ENCODE measurements around the gene XYLT1.
"Not testable (repeated sequence)": the region's sequence is repeated elsewhere in the genome, so short reads cannot be mapped to it uniquely, and the experiment has no call there.

The XYLT1 gene

GRCh38 chr16:17354141-17354601 is 116.6 kb downstream of the XYLT1 start:
- DNase-seq, result peak; percentile 91

GRCh38 chr16:17353561-17353960 is 117.2 kb downstream of the XYLT1 start:
- no peak for DNase-seq

GRCh38 chr16:17351441-17352035 is 119.2 kb downstream of the XYLT1 start:
- no peak for DNase-seq

DNA sequence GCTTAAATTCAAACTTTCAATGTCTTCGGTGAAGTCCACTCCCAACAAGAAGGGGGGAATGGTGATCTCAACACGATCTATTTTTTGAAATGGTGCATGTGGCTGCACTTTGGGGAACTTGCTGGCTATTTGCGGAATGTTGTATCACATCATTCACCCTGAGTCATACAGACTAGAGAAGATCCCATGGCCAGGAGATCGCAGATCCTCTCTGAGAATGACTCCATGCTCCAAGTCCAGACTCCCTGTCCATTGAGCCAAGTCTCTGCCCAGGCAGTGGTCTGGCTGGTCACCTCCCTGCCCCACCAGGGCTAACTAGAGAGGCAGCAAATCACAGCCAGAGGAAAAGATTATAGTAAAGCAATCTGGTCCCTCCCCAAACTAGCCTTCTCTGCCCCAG is 120.6 kb downstream of the XYLT1 start:
- DNase-seq, result no peak

DNA sequence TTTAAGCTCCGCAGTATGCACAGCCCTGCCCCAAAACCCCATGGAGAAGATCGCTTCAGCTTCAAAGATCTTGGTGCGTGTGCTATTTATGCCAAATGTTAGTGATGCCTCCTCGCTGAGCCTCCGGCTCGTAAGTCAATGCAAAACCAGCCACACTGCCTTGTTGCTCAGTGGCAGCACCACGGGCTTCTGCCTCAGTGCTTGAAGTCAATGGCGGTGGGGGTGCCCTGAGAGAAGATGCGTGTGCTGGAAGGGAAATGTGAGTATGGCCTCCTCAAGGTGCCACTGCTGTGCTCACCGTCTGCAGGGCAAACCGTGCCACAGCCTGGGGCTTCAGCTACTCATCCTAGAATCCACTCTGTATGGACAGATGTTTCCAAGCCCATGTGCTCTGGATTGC is 121.9 kb downstream of the XYLT1 start:
- DNase-seq, result no peak

- DNase-seq, result no peak
Observed at GRCh38 chr16:17348042-17348783, 122.5 kb downstream of the XYLT1 start.

DNA sequence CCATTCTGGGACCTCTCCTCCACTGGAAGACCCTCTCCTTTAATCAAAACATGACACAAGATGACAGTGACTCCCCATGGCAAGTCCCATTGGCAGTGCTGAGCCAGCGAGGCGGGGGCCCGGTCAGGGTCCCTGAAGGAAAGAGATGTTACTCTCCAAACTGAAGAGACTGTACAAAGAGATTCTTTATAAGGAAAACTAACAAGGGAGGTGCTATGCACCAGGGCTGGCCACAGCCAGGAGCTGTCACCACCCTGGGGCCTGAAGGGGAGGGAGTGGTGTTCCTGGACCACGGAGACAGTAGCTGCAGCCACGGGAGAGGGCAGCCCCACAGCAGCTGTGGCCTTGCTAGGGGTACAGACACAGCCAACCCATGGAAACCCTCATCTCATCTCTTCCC is 123.1 kb downstream of the XYLT1 start:
- no peak for DNase-seq

- DNase-seq, result no peak
Observed at GRCh38 chr16:17346621-17347569, 123.9 kb downstream of the XYLT1 start.

GRCh38 chr16:17345043-17345442 is 125.7 kb downstream of the XYLT1 start:
- no peak for DNase-seq

DNA sequence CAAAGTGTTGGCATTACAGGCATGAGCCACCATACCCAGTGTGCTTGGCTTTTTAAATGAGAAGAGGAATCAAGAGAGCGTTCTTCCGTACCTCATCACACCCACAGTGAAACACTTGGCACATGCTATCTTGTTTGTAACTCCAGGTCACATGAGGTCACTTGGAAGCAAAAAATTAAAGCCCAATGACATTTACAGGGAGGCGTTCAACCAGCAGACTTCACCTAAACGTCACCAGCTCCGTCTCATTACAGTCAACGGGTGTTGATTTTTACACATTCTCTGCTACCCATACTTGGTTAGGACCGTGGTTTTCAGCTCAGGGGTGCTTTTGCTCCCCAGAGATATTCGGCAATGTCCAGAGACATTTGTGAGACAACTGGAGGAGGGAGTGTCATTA is 127.0 kb downstream of the XYLT1 start:
- no peak for DNase-seq

DNA sequence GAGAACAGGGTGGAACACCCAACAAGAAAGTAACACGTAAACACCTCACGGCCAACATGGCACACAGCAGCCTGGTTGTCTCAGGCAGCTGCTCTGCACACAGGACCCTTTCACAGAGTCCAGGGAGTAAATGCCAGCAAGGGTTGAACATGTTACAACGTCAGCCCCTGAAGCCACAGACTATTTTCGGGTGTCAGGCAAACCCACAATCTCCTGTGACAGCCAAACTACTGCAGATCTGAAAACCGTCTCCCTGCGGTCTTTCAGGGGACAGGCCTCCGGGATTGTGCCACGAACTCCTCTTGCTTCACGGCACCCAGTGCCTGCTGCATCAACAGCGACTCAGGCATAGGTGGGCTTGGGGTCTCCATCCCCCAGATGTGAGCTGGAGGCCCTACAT is 127.7 kb downstream of the XYLT1 start:
- DNase-seq, result no peak

DNA sequence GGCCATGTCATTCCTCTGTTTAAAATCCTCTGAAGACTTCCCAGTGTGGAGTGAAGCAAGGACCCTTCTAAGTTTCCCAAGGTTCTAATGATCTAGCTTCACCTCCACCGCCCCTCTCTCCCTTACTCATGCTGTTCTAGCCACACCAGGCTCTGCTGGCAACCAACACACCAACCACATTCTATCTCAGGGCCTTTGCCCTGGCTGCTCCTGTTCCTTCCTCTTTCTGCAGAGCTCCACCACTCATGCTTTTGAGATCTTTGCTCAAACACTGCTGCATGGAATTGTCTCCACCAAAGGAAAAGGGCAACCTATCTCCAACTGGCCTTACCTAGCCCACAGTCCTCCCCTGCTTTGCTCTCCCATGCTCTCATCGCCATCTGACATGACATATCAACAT is 128.7 kb downstream of the XYLT1 start:
- no peak for DNase-seq

DNA sequence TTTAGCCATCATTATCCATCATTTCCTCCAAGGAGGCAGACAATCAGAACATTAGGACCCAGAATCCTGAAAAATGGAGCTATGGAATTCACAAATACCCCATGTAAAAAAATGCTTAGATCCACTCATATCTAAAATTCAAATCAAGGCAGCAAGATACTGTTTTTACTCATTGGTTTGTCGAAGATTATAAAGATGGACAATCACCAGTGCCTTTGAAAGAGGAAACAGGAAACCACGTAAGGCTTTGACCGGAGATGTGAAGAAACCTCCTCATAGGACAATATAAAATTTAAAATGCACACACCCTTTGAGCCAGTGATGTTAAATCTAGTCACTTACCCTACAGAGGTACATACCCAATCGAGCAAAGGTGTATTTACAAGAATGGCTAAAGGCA is 130.0 kb downstream of the XYLT1 start:
- DNase-seq, result no peak

DNA sequence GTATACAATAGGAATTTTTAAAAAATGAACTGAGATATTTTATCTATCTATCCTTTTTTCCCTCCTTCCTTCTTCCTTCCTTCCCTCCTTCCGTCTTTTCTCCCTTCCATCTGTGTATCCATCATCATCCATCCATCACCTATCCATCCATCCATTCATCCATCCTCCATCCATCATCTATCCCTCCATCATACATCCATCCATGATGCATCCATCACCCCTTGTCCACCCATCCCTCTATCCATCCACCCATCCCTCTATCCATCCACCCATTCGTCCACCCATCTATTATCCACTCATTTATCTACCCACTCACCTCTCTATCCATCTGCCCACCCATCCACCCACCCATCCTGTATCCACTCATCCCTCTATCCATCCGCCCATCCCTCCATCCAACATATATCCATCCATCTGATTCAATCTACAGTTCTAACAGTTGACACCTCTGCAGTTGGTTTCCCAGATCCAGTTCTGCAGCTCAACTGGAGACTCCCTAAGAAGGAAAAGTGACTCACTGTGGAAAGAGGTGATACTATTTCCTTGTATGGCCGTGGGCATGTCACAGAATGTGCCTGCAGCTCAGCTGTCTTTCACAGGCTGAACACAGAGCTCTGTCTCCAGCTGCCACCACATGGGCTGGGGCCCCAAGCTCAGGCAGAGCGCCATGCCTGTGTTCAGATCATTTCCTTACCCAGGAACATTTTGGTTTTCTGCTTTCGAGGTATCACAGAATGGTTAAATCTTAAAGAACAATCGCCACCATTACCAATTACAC is 130.8 kb downstream of the XYLT1 start:
- no peak for DNase-seq

- no peak for DNase-seq
Observed at GRCh38 chr16:17338244-17338643, 132.5 kb downstream of the XYLT1 start.

- DNase-seq, result no peak
Observed at GRCh38 chr16:17336530-17336900, 134.2 kb downstream of the XYLT1 start.

GRCh38 chr16:17335826-17336529 is 134.8 kb downstream of the XYLT1 start:
- peak; percentile 28 for DNase-seq

DNA sequence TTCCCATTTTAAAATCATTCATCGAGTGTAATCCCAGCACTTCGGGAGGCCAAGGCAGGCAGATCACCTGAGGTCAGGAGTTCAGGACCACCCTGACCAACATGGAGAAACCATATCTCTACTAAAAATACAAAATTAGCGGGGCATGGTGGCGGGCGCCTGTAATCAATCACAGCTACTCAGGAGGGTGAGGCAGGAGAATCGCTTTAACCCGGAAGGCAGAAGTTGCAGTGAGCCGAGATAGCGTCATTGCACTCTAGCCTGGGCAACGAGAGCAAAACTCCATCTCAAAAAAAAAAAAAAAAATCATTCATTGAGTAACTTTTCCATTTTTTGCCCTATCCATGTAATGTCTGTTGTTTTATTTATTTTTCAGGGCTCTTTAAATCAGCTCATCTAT is 135.4 kb downstream of the XYLT1 start:
- DNase-seq, result not testable (repeated sequence)

- DNase-seq, result no peak
Observed at GRCh38 chr16:17334096-17334495, 136.7 kb downstream of the XYLT1 start.

GRCh38 chr16:17333229-17333628 is 137.5 kb downstream of the XYLT1 start:
- no peak for DNase-seq

- no peak for DNase-seq
Observed at GRCh38 chr16:17331991-17332390, 138.8 kb downstream of the XYLT1 start.

- DNase-seq, result no peak
Observed at GRCh38 chr16:17331071-17331607, 139.6 kb downstream of the XYLT1 start.
